Measurements from ENCODE around the gene AMN1.

DNA sequence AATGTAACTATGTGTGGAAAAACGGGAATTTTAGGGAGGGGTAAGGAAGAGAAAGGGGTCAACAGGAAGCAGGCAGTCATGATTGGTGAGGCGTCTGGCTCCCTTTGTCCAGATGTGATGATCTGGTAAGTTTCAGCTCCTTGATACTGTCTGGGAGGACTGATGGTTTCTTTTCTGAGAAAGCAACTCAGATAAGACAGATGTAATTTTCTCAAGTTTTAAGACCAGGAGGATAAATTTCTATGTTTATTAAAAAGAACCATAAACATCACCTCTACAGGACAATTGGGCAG, 21.9 kb upstream of the AMN1 start:
- TF ChIP-seq, protein P1, sequence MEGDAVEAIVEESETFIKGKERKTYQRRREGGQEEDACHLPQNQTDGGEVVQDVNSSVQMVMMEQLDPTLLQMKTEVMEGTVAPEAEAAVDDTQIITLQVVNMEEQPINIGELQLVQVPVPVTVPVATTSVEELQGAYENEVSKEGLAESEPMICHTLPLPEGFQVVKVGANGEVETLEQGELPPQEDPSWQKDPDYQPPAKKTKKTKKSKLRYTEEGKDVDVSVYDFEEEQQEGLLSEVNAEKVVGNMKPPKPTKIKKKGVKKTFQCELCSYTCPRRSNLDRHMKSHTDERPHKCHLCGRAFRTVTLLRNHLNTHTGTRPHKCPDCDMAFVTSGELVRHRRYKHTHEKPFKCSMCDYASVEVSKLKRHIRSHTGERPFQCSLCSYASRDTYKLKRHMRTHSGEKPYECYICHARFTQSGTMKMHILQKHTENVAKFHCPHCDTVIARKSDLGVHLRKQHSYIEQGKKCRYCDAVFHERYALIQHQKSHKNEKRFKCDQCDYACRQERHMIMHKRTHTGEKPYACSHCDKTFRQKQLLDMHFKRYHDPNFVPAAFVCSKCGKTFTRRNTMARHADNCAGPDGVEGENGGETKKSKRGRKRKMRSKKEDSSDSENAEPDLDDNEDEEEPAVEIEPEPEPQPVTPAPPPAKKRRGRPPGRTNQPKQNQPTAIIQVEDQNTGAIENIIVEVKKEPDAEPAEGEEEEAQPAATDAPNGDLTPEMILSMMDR (conservative IDR thresholded peaks at IDR 0.05; ENCODE audit: low read length): no peak
- no peak for TF ChIP-seq EZH2phosphoT487 (IDR thresholded peaks at IDR 0.05; ENCODE audit: borderline replicate concordance)

Data from Loucy (cell line).